Tibial artery (tissue), 4 donors: ENCODE data around the gene VWA7.

Source experiments
- DNase-seq, 2 donors: peaks; one replicate each; pipeline ENCODE4 v3.0.0-alpha.2; 2019
- H3K27ac ChIP-seq, 2 donors: fragments of 200-600 bp; sonication (generic) in 1 of 2; 1 replicate in 1 of 2; 2 replicates in 1 of 2; pipeline ENCODE4 v1.5.1; 2018 to 2019; ENCODE audit warnings: mild to moderate bottlenecking in 1 of 2
- H3K27me3 ChIP-seq, 2 donors: fragments of 200-600 bp; sonication (generic) in 1 of 2; one replicate each; pipeline versions ENCODE4 v1.5.1 to v1.6.0; 2016 to 2019
- H3K36me3 ChIP-seq, 3 donors: fragments of 200-600 bp; sonication (generic) in 2 of 3; one replicate each; pipeline ENCODE4 v1.5.1; 2016 to 2019; ENCODE audit warnings: mild to moderate bottlenecking in 2 of 3
- H3K4me1 ChIP-seq, 4 donors: fragments of 200-600 bp; sonication (generic) in 2 of 4; 1 replicate in 3 of 4; 2 replicates in 1 of 4; pipeline ENCODE4 v1.5.1; 2016 to 2019
- H3K4me3 ChIP-seq, 2 donors: fragments of 200-600 bp; sonication (generic) in 1 of 2; 1 replicate in 1 of 2; 2 replicates in 1 of 2; pipeline ENCODE4 v1.5.1; 2018 to 2019; ENCODE audit warnings: mild to moderate bottlenecking in 2 of 2
- H3K9me3 ChIP-seq, 3 donors: fragments of 200-600 bp; sonication (generic) in 1 of 3; one replicate each; pipeline ENCODE4 v1.5.1; 2016 to 2019
- intact Hi-C: fragments of 100-400 bp; cut with DNase I; formaldehyde crosslinking; loops from one replicate; pipeline ENCODE4 v1.15.0; 2023; ENCODE audit warnings: low total_unique reads
- TF ChIP-seq, protein P1 (sequence below), 2 experiments: fragments of 200-600 bp in 1 of 2; fragments of 450-650 bp in 1 of 2; IDR thresholded peaks; one replicate each; pipeline ENCODE4 v1.5.1; 2017 to 2019; ENCODE audit warnings: antibody characterized with exemption in 2 of 2, mild to moderate bottlenecking in 1 of 2, moderate library complexity in 1 of 2

VWA7 gene

DNA sequence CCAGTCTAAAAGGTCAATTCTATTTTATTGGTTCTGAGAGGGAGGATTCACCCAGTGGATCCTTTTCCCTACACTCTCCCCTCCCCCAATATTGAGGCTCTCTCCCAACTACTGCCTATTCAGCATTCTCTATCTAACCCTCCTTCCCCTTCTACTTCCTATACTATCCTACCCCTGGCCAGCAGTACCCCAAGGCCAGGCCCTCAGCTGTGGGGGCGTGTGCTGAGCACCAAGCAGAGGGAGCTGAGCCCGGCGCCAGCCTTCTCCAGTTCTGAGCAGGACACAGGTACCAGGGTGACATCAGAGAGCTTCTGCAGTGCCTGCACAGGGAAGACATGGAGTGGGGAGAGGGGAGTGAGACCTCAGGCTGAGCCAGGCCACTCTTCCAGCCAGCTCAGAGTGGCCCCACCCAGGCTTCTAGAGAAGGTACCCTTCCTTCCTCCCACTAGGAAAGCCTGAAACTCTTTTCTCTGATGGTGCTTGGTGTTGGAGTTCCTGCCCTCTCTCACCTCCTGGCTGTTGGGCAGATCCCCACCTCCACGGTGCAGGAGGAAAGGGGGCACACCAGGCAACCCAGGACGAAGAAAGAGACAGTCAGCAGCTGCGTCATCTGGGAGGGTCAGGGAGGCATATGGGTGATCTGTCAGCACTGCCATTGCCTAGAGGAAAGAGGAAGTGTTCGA lies 50.0 kb downstream of the VWA7 start:
- peak overlapping the region; percentile 50 to 88 for H3K27ac ChIP-seq
- peaks cover 0 to 33% (median 23%) of the 10 kb centered on the region in 4 donors for H3K4me1 ChIP-seq
- TF ChIP-seq, protein P1, sequence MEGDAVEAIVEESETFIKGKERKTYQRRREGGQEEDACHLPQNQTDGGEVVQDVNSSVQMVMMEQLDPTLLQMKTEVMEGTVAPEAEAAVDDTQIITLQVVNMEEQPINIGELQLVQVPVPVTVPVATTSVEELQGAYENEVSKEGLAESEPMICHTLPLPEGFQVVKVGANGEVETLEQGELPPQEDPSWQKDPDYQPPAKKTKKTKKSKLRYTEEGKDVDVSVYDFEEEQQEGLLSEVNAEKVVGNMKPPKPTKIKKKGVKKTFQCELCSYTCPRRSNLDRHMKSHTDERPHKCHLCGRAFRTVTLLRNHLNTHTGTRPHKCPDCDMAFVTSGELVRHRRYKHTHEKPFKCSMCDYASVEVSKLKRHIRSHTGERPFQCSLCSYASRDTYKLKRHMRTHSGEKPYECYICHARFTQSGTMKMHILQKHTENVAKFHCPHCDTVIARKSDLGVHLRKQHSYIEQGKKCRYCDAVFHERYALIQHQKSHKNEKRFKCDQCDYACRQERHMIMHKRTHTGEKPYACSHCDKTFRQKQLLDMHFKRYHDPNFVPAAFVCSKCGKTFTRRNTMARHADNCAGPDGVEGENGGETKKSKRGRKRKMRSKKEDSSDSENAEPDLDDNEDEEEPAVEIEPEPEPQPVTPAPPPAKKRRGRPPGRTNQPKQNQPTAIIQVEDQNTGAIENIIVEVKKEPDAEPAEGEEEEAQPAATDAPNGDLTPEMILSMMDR (IDR thresholded peaks at IDR 0.05) = no peak
- peak in 1 of 2 donors; percentile 41 for DNase-seq
- H3K27me3 ChIP-seq = no peaks in the 10 kb centered on the region
- no peaks in the 10 kb centered on the region for H3K9me3 ChIP-seq
- no peak overlapping the region for H3K4me3 ChIP-seq
- intact Hi-C loops = loop anchor here (10.0 kb wide), 1 partner anchor 108 kb away; no protein-coding TSS in a partner anchor
- H3K36me3 ChIP-seq = peaks cover 37 to 53% (median 47%) of the 10 kb centered on the region in 3 donors

- Histone ChIP-seq H3K4me1 (peaks cover 0 to 30% (median 22%) of the 10 kb centered on the region in 4 donors), H3K4me3 (no peak overlapping the region), H3K9me3 (no peaks in the 10 kb centered on the region), H3K27ac (no peak overlapping the region), H3K27me3 (no peaks in the 10 kb centered on the region), H3K36me3 (peaks cover 22 to 39% (median 33%) of the 10 kb centered on the region in 3 donors)
- TF ChIP-seq, protein P1 (IDR thresholded peaks at IDR 0.05) = no peak
- DNase-seq = no peak
- intact Hi-C loops = loop anchor here (10.0 kb wide), 1 partner anchor 109 kb away; no protein-coding TSS in a partner anchor
These were observed 51.4 kb downstream of the VWA7 start for GRCh38 chr6:31725502-31726350.

- no peak overlapping the region for H3K27ac ChIP-seq
- intact Hi-C loops = loop anchor here (10.0 kb wide), 1 partner anchor 111 kb away; no protein-coding TSS in a partner anchor
- no peak for DNase-seq
- H3K36me3 ChIP-seq = peaks cover 20 to 38% (median 31%) of the 10 kb centered on the region in 3 donors
- no peak overlapping the region for H3K4me3 ChIP-seq
- peaks cover 0 to 23% (median 16%) of the 10 kb centered on the region in 4 donors for H3K4me1 ChIP-seq
- TF ChIP-seq, protein P1 (IDR thresholded peaks at IDR 0.05) = no peak
- H3K27me3 ChIP-seq = no peaks in the 10 kb centered on the region
- H3K9me3 ChIP-seq = no peaks in the 10 kb centered on the region
These were observed 53.0 kb downstream of the VWA7 start for GRCh38 chr6:31723980-31724691.

DNA sequence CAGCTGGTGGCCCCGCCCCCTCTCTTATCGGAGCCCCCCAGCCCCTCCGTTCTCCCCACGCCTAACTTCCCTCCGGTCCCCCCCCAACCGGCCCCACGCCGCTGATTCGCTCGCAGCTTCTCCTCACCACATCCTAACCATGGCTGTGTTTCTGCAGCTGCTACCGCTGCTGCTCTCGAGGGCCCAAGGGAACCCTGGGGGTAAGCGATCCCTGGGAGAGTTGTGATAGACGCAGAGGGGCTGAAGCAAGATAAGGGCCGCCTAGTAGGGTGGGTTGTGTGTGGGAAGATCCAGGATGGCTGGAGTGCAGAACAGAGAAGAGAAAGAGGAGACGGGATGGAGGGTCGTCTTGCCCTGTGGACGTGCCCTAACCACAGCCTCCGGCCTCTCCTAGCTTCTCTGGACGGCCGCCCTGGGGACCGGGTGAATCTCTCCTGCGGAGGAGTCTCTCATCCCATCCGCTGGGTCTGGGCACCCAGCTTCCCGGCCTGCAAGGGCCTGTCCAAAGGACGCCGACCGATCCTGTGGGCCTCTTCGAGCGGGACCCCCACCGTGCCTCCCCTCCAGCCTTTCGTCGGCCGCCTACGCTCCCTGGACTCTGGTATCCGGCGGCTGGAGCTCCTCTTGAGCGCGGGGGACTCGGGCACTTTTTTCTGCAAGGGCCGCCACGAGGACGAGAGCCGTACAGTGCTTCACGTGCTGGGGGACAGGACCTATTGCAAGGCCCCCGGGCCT lies 53.7 kb downstream of the VWA7 start, which contains the start of gene MPIG6B:
TSS of gene MPIG6B (plus strand) at position 129 of the 735 bp plus-strand sequence. CDS start at position 140, 11 bp downstream.
- H3K9me3 ChIP-seq = no peaks in the 10 kb centered on the region
- H3K27ac ChIP-seq = no peak within 1 kb of the TSS
- H3K4me3 ChIP-seq = no peak within 1 kb of the TSS
- intact Hi-C loops = loop anchor here (10.0 kb wide), 1 partner anchor 111 kb away; no protein-coding TSS in a partner anchor
- peaks cover 20 to 38% (median 30%) of the 10 kb centered on the region in 3 donors for H3K36me3 ChIP-seq
- H3K4me1 ChIP-seq = peaks cover 0 to 17% (median 11%) of the 10 kb centered on the region in 4 donors
- H3K27me3 ChIP-seq = no peaks in the 10 kb centered on the region
- DNase-seq = no peak
- TF ChIP-seq, protein P1 (IDR thresholded peaks at IDR 0.05) = no peak
